HepG2 (cell line): ENCODE results near the gene VWA1. TPM values are rescaled to one million over a fixed set of nuclear protein-coding genes. Genes with fewer than 3 reads are reported as not detected.

ENCODE experiments used
- ATAC-seq: fragments of 200-7000 bp; cut with Tn5 transposase; 3 replicates; pipeline ENCODE4 v1.9.1; 2020; ENCODE audit warnings: mild to moderate bottlenecking, moderate library complexity
- BruUV-seq: library from RNA; stranded (reverse); fragments of 400-500 nt; replicated peaks from 2 replicates; lab custom pipeline; 2021; lab: Mats Ljungman, UMichigan
- CTCF ChIA-PET: fragments of 300-600 bp; formaldehyde crosslinking; extraction: SDS; loops from one replicate; lab custom pipeline; 2021; ENCODE audit warnings: low total read pairs, inconsistent platforms, low intra/inter-chr PET ratio; lab: Yijun Ruan, JAX
- POLR2A ChIA-PET: fragments of 350-600 bp; sonication (Branson Sonifier 250); formaldehyde crosslinking; loops from one replicate; lab custom pipeline; 2020; ENCODE audit warnings: antibody characterized with exemption, inconsistent platforms; lab: Yijun Ruan, JAX
- DNase-seq: peaks from one replicate; pipeline ENCODE4 v3.0.0-alpha.2; 2015; ENCODE audit warnings: low spot score
- FAIRE-seq: peaks from 3 replicates; lab custom pipeline; 2011; peaks lifted over from hg19 to GRCh38; lab: Jason Lieb, UNC
- H2AFZ ChIP-seq: one replicate; pipeline ENCODE4 v1.6.1; 2011; ENCODE audit warnings: low read length, inconsistent platforms
- H3K27ac ChIP-seq: fragments of 300-600 bp; 3 replicates; pipeline ENCODE4 v1.8.0; 2011; ENCODE audit warnings: mixed run types, mild to moderate bottlenecking, mixed read lengths, low read length, inconsistent platforms; ENCODE audit not compliant: insufficient read depth; ENCODE audit errors: extremely low read length
- H3K27me3 ChIP-seq, 2 experiments: fragments of 200-600 bp in 1 of 2; 2 replicates in 1 of 2; 3 replicates in 1 of 2; pipeline versions ENCODE4 v1.6.0 to v1.8.0; 2011; ENCODE audit warnings: low read length in 2 of 2, mild to moderate bottlenecking in 2 of 2, moderate library complexity in 2 of 2, inconsistent platforms in 1 of 2; ENCODE audit not compliant: insufficient read depth in 2 of 2, control insufficient read depth in 1 of 2
- H3K36me3 ChIP-seq, 2 experiments: fragments of 200-600 bp in 1 of 2; replicated peaks in 1 of 2; 2 replicates in 1 of 2; 3 replicates in 1 of 2; pipeline versions ENCODE4 v1.5.1 to v1.8.0; 2011; ENCODE audit warnings: low read length in 2 of 2, inconsistent platforms in 1 of 2; ENCODE audit not compliant: insufficient read depth in 2 of 2, control insufficient read depth in 1 of 2
- H3K4me1 ChIP-seq: 2 replicates; pipeline ENCODE4 v1.5.1; 2012; ENCODE audit warnings: low read length, inconsistent platforms; ENCODE audit not compliant: insufficient read depth
- H3K4me2 ChIP-seq: 2 replicates; pipeline ENCODE4 v1.6.0; 2011; ENCODE audit warnings: low read depth, low read length, inconsistent platforms
- H3K4me3 ChIP-seq, 3 experiments: fragments of 200-600 bp in 1 of 3; sonication (generic), shearing (Covaris generic) in 1 of 3; replicated peaks in 1 of 3; 2 replicates each; pipeline ENCODE4 v1.5.1; 2011 to 2016; ENCODE audit warnings: low read length in 3 of 3, inconsistent platforms in 2 of 3, low read depth in 2 of 3, mild to moderate bottlenecking in 2 of 3, control low read depth in 1 of 3, mixed read lengths in 1 of 3; ENCODE audit not compliant: insufficient read depth in 1 of 3
- H3K79me2 ChIP-seq: one replicate; pipeline ENCODE4 v1.6.1; 2011; ENCODE audit warnings: low read length, inconsistent platforms; ENCODE audit not compliant: insufficient read depth
- H3K9ac ChIP-seq: 2 replicates; pipeline ENCODE4 v1.6.0; 2011; ENCODE audit warnings: mild to moderate bottlenecking, low read depth, low read length, inconsistent platforms; ENCODE audit not compliant: insufficient read depth
- H3K9me3 ChIP-seq: 2 replicates; pipeline ENCODE4 v1.5.1; 2012; ENCODE audit warnings: mild to moderate bottlenecking, low read length
- H4K20me1 ChIP-seq: 2 replicates; pipeline ENCODE4 v1.6.0; 2011; ENCODE audit warnings: inconsistent platforms, mild to moderate bottlenecking, low read length, moderate library complexity; ENCODE audit not compliant: insufficient read depth
- HNRNPLL ChIP-seq: fragments of 200-400 bp; formaldehyde crosslinking; IDR thresholded peaks from 2 replicates; pipeline ENCODE4 v1.6.1; 2017; ENCODE audit warnings: mild to moderate bottlenecking, low read depth, low read length; ENCODE audit not compliant: poor library complexity, severe bottlenecking
- IKZF4 ChIP-seq: sonication (generic); formaldehyde crosslinking; IDR thresholded peaks from 2 replicates; pipeline ENCODE4 v1.5.1; 2020; ENCODE audit warnings: borderline replicate concordance, mild to moderate bottlenecking, low read depth, missing genetic modification reagents; ENCODE audit errors: not compliant biosample characterization
- KDM3A ChIP-seq: IDR thresholded peaks from 2 replicates; pipeline ENCODE4 v1.6.1; 2018; ENCODE audit warnings: low read depth, missing compliant biosample characterization
- KDM4B ChIP-seq: sonication (generic); formaldehyde crosslinking; IDR thresholded peaks from 2 replicates; pipeline ENCODE4 v1.4.0; 2020; ENCODE audit warnings: missing genetic modification reagents
- NCOA5 ChIP-seq: sonication (generic); formaldehyde crosslinking; IDR thresholded peaks from 2 replicates; pipeline ENCODE4 v1.4.0; 2020; ENCODE audit warnings: missing genetic modification reagents
- ZBTB38 ChIP-seq: sonication (generic); formaldehyde crosslinking; IDR thresholded peaks from 2 replicates; pipeline ENCODE4 v1.5.1; 2020; ENCODE audit warnings: mild to moderate bottlenecking, missing genetic modification reagents
- ZFY ChIP-seq: sonication (generic); formaldehyde crosslinking; IDR thresholded peaks from 2 replicates; pipeline ENCODE4 v1.4.0; 2020; ENCODE audit warnings: missing genetic modification reagents
- ZNF12 ChIP-seq: sonication (generic); formaldehyde crosslinking; IDR thresholded peaks from 2 replicates; pipeline ENCODE4 v1.5.0; 2020; ENCODE audit warnings: missing genetic modification reagents
- ZNF232 ChIP-seq: sonication (generic); formaldehyde crosslinking; IDR thresholded peaks from 2 replicates; pipeline ENCODE4 v1.4.0; 2020; ENCODE audit warnings: missing genetic modification reagents, borderline replicate concordance
- ZNF501 ChIP-seq: sonication (generic); formaldehyde crosslinking; IDR thresholded peaks from 2 replicates; pipeline ENCODE4 v1.5.1; 2020; ENCODE audit warnings: mild to moderate bottlenecking, moderate library complexity, missing genetic modification reagents
- ZNF644 ChIP-seq: IDR thresholded peaks from 2 replicates; pipeline ENCODE4 v1.6.1; 2016; ENCODE audit warnings: low read depth
- WGBS: methylation state at CpG from one replicate; pipeline ENCODE4 v1.1.6; 2017; ENCODE audit warnings: low lambda C conversion rate; 5-methylcytosine and 5-hydroxymethylcytosine counted together
- in situ Hi-C: cut with HindIII; loops from 2 replicates; pipeline ENCODE4 v1.10.0; 2017; ENCODE audit warnings: low pct_unique_long_range_greater_than_20kb; ENCODE audit not compliant: extremely low pct_ligation_motif_present
- intact Hi-C: fragments of 100-400 bp; cut with micrococcal nuclease; formaldehyde crosslinking; loops from one replicate; pipeline ENCODE4 v1.10.0; 2022; ENCODE audit not compliant: unreplicated experiment
- polyA plus RNA-seq, 8 experiments: library from polyadenylated mRNA; depleted of rRNA in 3 of 8; stranded (reverse) in 7 of 8; unstranded in 1 of 8; fragments of >200 nt; fragmentation: Illumina TruSeq in 4 of 8; extraction: Trizol in 4 of 8; gene quantifications; 2 replicates each; pipeline versions ENCODE4 v1.2.1 to v1.2.3, GENCODE V29; 2011 to 2016; ENCODE audit warnings: low read depth in 4 of 8, missing spikeins in 1 of 8, mixed read lengths in 1 of 8; ENCODE audit not compliant: insufficient read depth in 1 of 8
- total RNA-seq, 5 experiments: library from RNA; depleted of rRNA; stranded (reverse); fragments of >200 nt; fragmentation: Illumina TruSeq; extraction: Trizol; gene quantifications; 2 replicates each; pipeline ENCODE4 v1.2.3, GENCODE V29; 2016; ENCODE audit warnings: low read depth in 1 of 5
- TF ChIP-seq, protein P1 (sequence below), 2 experiments: sonication (generic) in 1 of 2; formaldehyde crosslinking in 1 of 2; IDR thresholded peaks; 2 replicates each; pipeline versions ENCODE4 v1.5.1 to v1.6.1; 2011 to 2020; ENCODE audit warnings: borderline replicate concordance in 1 of 2, low read depth in 1 of 2, low read length in 1 of 2, mild to moderate bottlenecking in 1 of 2, missing genetic modification reagents in 1 of 2, moderate library complexity in 1 of 2
- TF ChIP-seq, protein P2 (sequence below): sonication (generic); formaldehyde crosslinking; IDR thresholded peaks from 2 replicates; pipeline ENCODE4 v1.9.0; 2021; ENCODE audit warnings: missing genetic modification reagents, borderline replicate concordance
- TF ChIP-seq, protein P3 (sequence below), 2 experiments: sonication (generic) in 1 of 2; formaldehyde crosslinking in 1 of 2; IDR thresholded peaks; 2 replicates each; pipeline versions ENCODE4 v1.6.1 to v1.9.0; 2014 to 2022; ENCODE audit warnings: antibody characterized with exemption in 1 of 2, borderline replicate concordance in 1 of 2, inconsistent platforms in 1 of 2, low read depth in 1 of 2, missing genetic modification reagents in 1 of 2

Gene VWA1
- total and polyA plus RNA-seq, 2 of the 13 experiments (the other 11 are each of a cell fraction or from before 2014, with no cell fraction given) = 40.9 to 57.5 TPM

DNA sequence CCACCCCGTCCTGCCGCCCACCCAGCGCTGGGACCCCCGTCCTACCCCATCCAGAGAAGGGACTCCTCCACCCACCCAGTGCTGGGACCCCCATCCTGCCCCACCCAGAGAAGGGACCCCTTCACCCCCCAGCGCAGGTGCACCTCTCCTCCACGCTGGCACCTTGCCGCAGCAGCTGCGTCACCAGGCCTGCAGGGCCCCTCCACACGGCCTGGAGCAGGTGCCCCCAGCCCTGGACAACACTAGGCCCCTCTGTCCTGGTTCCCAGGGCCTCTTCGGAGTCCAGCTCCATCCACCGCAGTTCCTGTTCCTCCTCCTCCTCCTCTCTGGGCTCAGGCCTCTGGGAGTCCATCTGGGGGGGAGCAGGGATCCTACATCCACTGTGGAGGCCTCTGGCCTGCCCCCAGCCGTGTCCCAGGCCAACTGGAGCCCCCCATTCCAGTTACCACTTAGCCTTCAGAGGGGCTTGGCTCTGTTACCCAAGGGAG, 14.8 kb upstream of the VWA1 start:
- Histone ChIP-seq H3K27ac (peak overlapping the region; percentile 85), H3K36me3 (no peaks in the 10 kb centered on the region), H2AFZ (no peak overlapping the region), H3K79me2 (peaks cover 12% of the 10 kb centered on the region), H3K4me2 (peak overlapping the region; percentile 97), H3K27me3 (no peaks in the 10 kb centered on the region; a peak in 1 of 5 replicates), H3K4me1 (peaks cover 68% of the 10 kb centered on the region), H3K9me3 (no peaks in the 10 kb centered on the region), H3K9ac (peak overlapping the region; percentile 79), H4K20me1 (no peaks in the 10 kb centered on the region), H3K4me3 (peak overlapping the region; percentile 64 to 74 (median 70))
- in situ Hi-C loops (no loop called here), intact Hi-C loops (no loop called here)
- DNase-seq (no peak), ATAC-seq (peak; percentile 33), FAIRE-seq (no peak)
- 12% methylated on average over 5 of the region's 12 CpGs for WGBS
- no TSS peak for BruUV-seq
- CTCF ChIA-PET = no interaction called here
- POLR2A ChIA-PET = interaction anchor here (0.8 to 3.5 kb wide), 12 partner anchors 9 to 114 kb away, joined by 3 to 126 read pairs (median 9); partner anchors contain the start of genes ATAD3A, AURKAIP1, CCNL2 and MRPL20
- no peak for TF ChIP-seq KDM3A
- TF ChIP-seq ZFY = peak; percentile 4; the same call in 1 of the 2 replicates
- TF ChIP-seq, protein P1, sequence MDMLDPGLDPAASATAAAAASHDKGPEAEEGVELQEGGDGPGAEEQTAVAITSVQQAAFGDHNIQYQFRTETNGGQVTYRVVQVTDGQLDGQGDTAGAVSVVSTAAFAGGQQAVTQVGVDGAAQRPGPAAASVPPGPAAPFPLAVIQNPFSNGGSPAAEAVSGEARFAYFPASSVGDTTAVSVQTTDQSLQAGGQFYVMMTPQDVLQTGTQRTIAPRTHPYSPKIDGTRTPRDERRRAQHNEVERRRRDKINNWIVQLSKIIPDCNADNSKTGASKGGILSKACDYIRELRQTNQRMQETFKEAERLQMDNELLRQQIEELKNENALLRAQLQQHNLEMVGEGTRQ (IDR thresholded peaks at IDR 0.05; ENCODE audit: low read depth, low read length) = no peak
- TF ChIP-seq, protein P1 (CRISPR knock-in tag; IDR thresholded peaks at IDR 0.05; ENCODE audit: borderline replicate concordance) = no peak
- no peak for TF ChIP-seq NCOA5 (CRISPR knock-in tag)
- TF ChIP-seq HNRNPLL = no peak
- TF ChIP-seq, protein P2, sequence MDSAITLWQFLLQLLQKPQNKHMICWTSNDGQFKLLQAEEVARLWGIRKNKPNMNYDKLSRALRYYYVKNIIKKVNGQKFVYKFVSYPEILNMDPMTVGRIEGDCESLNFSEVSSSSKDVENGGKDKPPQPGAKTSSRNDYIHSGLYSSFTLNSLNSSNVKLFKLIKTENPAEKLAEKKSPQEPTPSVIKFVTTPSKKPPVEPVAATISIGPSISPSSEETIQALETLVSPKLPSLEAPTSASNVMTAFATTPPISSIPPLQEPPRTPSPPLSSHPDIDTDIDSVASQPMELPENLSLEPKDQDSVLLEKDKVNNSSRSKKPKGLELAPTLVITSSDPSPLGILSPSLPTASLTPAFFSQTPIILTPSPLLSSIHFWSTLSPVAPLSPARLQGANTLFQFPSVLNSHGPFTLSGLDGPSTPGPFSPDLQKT (CRISPR knock-in tag) = no peak
- TF ChIP-seq IKZF4 (CRISPR knock-in tag) = no peak
- TF ChIP-seq, protein P3, sequence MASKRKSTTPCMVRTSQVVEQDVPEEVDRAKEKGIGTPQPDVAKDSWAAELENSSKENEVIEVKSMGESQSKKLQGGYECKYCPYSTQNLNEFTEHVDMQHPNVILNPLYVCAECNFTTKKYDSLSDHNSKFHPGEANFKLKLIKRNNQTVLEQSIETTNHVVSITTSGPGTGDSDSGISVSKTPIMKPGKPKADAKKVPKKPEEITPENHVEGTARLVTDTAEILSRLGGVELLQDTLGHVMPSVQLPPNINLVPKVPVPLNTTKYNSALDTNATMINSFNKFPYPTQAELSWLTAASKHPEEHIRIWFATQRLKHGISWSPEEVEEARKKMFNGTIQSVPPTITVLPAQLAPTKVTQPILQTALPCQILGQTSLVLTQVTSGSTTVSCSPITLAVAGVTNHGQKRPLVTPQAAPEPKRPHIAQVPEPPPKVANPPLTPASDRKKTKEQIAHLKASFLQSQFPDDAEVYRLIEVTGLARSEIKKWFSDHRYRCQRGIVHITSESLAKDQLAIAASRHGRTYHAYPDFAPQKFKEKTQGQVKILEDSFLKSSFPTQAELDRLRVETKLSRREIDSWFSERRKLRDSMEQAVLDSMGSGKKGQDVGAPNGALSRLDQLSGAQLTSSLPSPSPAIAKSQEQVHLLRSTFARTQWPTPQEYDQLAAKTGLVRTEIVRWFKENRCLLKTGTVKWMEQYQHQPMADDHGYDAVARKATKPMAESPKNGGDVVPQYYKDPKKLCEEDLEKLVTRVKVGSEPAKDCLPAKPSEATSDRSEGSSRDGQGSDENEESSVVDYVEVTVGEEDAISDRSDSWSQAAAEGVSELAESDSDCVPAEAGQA (IDR thresholded peaks at IDR 0.05; ENCODE audit: low read depth) = no peak
- TF ChIP-seq, protein P3 (CRISPR knock-in tag; IDR thresholded peaks at IDR 0.05; ENCODE audit: borderline replicate concordance) = no peak
- no peak for TF ChIP-seq ZNF232 (CRISPR knock-in tag)
- no peak for TF ChIP-seq ZNF644 (CRISPR knock-in tag)
- TF ChIP-seq ZNF12 (CRISPR knock-in tag) = no peak
- 0 out of 2 replicates have a peak, but pooled peaks have one; percentile 3 for TF ChIP-seq ZBTB38 (CRISPR knock-in tag)
- no peak for TF ChIP-seq ZNF501 (CRISPR knock-in tag)
- TF ChIP-seq KDM4B (CRISPR knock-in tag) = no peak
